HepG2 (cell line): Measurements from ENCODE around the gene NPTXR. TPM values are rescaled to one million over a fixed set of nuclear protein-coding genes. Genes with fewer than 3 reads are reported as not detected.

Source experiments
- ATAC-seq: fragments of 200-7000 bp; cut with Tn5 transposase; 3 replicates; pipeline ENCODE4 v1.9.1; 2020; ENCODE audit warnings: mild to moderate bottlenecking, moderate library complexity
- BruUV-seq: library from RNA; stranded (reverse); fragments of 400-500 nt; replicated peaks from 2 replicates; lab custom pipeline; 2021; lab: Mats Ljungman, UMichigan
- CTCF ChIA-PET: fragments of 300-600 bp; formaldehyde crosslinking; extraction: SDS; loops from one replicate; lab custom pipeline; 2021; ENCODE audit warnings: low total read pairs, inconsistent platforms, low intra/inter-chr PET ratio; lab: Yijun Ruan, JAX
- POLR2A ChIA-PET: fragments of 350-600 bp; sonication (Branson Sonifier 250); formaldehyde crosslinking; loops from one replicate; lab custom pipeline; 2020; ENCODE audit warnings: antibody characterized with exemption, inconsistent platforms; lab: Yijun Ruan, JAX
- DNase-seq: peaks from one replicate; pipeline ENCODE4 v3.0.0-alpha.2; 2015; ENCODE audit warnings: low spot score
- FAIRE-seq: peaks from 3 replicates; lab custom pipeline; 2011; peaks lifted over from hg19 to GRCh38; lab: Jason Lieb, UNC
- H2AFZ ChIP-seq: one replicate; pipeline ENCODE4 v1.6.1; 2011; ENCODE audit warnings: low read length, inconsistent platforms
- H3K27ac ChIP-seq: fragments of 300-600 bp; 3 replicates; pipeline ENCODE4 v1.8.0; 2011; ENCODE audit warnings: mixed run types, mild to moderate bottlenecking, mixed read lengths, low read length, inconsistent platforms; ENCODE audit not compliant: insufficient read depth; ENCODE audit errors: extremely low read length
- H3K27me3 ChIP-seq, 2 experiments: fragments of 200-600 bp in 1 of 2; 2 replicates in 1 of 2; 3 replicates in 1 of 2; pipeline versions ENCODE4 v1.6.0 to v1.8.0; 2011; ENCODE audit warnings: low read length in 2 of 2, mild to moderate bottlenecking in 2 of 2, moderate library complexity in 2 of 2, inconsistent platforms in 1 of 2; ENCODE audit not compliant: insufficient read depth in 2 of 2, control insufficient read depth in 1 of 2
- H3K36me3 ChIP-seq, 2 experiments: fragments of 200-600 bp in 1 of 2; replicated peaks in 1 of 2; 2 replicates in 1 of 2; 3 replicates in 1 of 2; pipeline versions ENCODE4 v1.5.1 to v1.8.0; 2011; ENCODE audit warnings: low read length in 2 of 2, inconsistent platforms in 1 of 2; ENCODE audit not compliant: insufficient read depth in 2 of 2, control insufficient read depth in 1 of 2
- H3K4me1 ChIP-seq: 2 replicates; pipeline ENCODE4 v1.5.1; 2012; ENCODE audit warnings: low read length, inconsistent platforms; ENCODE audit not compliant: insufficient read depth
- H3K4me2 ChIP-seq: 2 replicates; pipeline ENCODE4 v1.6.0; 2011; ENCODE audit warnings: low read depth, low read length, inconsistent platforms
- H3K4me3 ChIP-seq, 3 experiments: fragments of 200-600 bp in 1 of 3; sonication (generic), shearing (Covaris generic) in 1 of 3; replicated peaks in 1 of 3; 2 replicates each; pipeline ENCODE4 v1.5.1; 2011 to 2016; ENCODE audit warnings: low read length in 3 of 3, inconsistent platforms in 2 of 3, low read depth in 2 of 3, mild to moderate bottlenecking in 2 of 3, control low read depth in 1 of 3, mixed read lengths in 1 of 3; ENCODE audit not compliant: insufficient read depth in 1 of 3
- H3K79me2 ChIP-seq: one replicate; pipeline ENCODE4 v1.6.1; 2011; ENCODE audit warnings: low read length, inconsistent platforms; ENCODE audit not compliant: insufficient read depth
- H3K9ac ChIP-seq: 2 replicates; pipeline ENCODE4 v1.6.0; 2011; ENCODE audit warnings: mild to moderate bottlenecking, low read depth, low read length, inconsistent platforms; ENCODE audit not compliant: insufficient read depth
- H3K9me3 ChIP-seq: 2 replicates; pipeline ENCODE4 v1.5.1; 2012; ENCODE audit warnings: mild to moderate bottlenecking, low read length
- H4K20me1 ChIP-seq: 2 replicates; pipeline ENCODE4 v1.6.0; 2011; ENCODE audit warnings: inconsistent platforms, mild to moderate bottlenecking, low read length, moderate library complexity; ENCODE audit not compliant: insufficient read depth
- PHF20 ChIP-seq: sonication (generic); formaldehyde crosslinking; IDR thresholded peaks from 2 replicates; pipeline ENCODE4 v1.5.0; 2020; ENCODE audit warnings: mild to moderate bottlenecking, missing genetic modification reagents
- RBM22 ChIP-seq: fragments of 200-400 bp; formaldehyde crosslinking; optimal IDR thresholded peaks from 2 replicates; pipeline ENCODE3; 2017; ENCODE audit warnings: mild to moderate bottlenecking, low read length, moderate library complexity
- STAG1 ChIP-seq: sonication (generic); formaldehyde crosslinking; IDR thresholded peaks from 2 replicates; pipeline ENCODE4 v1.4.0; 2020; ENCODE audit warnings: missing genetic modification reagents
- TAF15 ChIP-seq: fragments of 200-400 bp; formaldehyde crosslinking; IDR thresholded peaks from one replicate; pipeline ENCODE4 v1.6.1; 2018; ENCODE audit warnings: mild to moderate bottlenecking, low read depth, low read length; ENCODE audit not compliant: poor library complexity, severe bottlenecking
- ZFP36 ChIP-seq: fragments of 150-350 bp; IDR thresholded peaks from 2 replicates; pipeline ENCODE4 v1.6.1; 2018; ENCODE audit warnings: borderline replicate concordance, low read length, low read depth; ENCODE audit not compliant: partially characterized antibody
- ZNF446 ChIP-seq: sonication (generic); formaldehyde crosslinking; IDR thresholded peaks from 2 replicates; pipeline ENCODE4 v1.5.0; 2020; ENCODE audit warnings: mild to moderate bottlenecking, missing genetic modification reagents
- ZNF749 ChIP-seq: sonication (generic); formaldehyde crosslinking; IDR thresholded peaks from 2 replicates; pipeline ENCODE4 v1.8.0; 2022; ENCODE audit warnings: mild to moderate bottlenecking, missing genetic modification reagents, moderate library complexity, borderline replicate concordance
- ZNF790 ChIP-seq: sonication (generic); formaldehyde crosslinking; IDR thresholded peaks from 2 replicates; pipeline ENCODE4 v1.8.0; 2022; ENCODE audit warnings: missing genetic modification reagents, mild to moderate bottlenecking, borderline replicate concordance
- WGBS: methylation state at CpG from one replicate; pipeline ENCODE4 v1.1.6; 2017; ENCODE audit warnings: low lambda C conversion rate; 5-methylcytosine and 5-hydroxymethylcytosine counted together
- in situ Hi-C: cut with HindIII; loops from 2 replicates; pipeline ENCODE4 v1.10.0; 2017; ENCODE audit warnings: low pct_unique_long_range_greater_than_20kb; ENCODE audit not compliant: extremely low pct_ligation_motif_present
- intact Hi-C: fragments of 100-400 bp; cut with micrococcal nuclease; formaldehyde crosslinking; loops from one replicate; pipeline ENCODE4 v1.10.0; 2022; ENCODE audit not compliant: unreplicated experiment
- polyA plus RNA-seq, 8 experiments: library from polyadenylated mRNA; depleted of rRNA in 3 of 8; stranded (reverse) in 7 of 8; unstranded in 1 of 8; fragments of >200 nt; fragmentation: Illumina TruSeq in 4 of 8; extraction: Trizol in 4 of 8; gene quantifications; 2 replicates each; pipeline versions ENCODE4 v1.2.1 to v1.2.3, GENCODE V29; 2011 to 2016; ENCODE audit warnings: low read depth in 4 of 8, missing spikeins in 1 of 8, mixed read lengths in 1 of 8; ENCODE audit not compliant: insufficient read depth in 1 of 8
- total RNA-seq, 5 experiments: library from RNA; depleted of rRNA; stranded (reverse); fragments of >200 nt; fragmentation: Illumina TruSeq; extraction: Trizol; gene quantifications; 2 replicates each; pipeline ENCODE4 v1.2.3, GENCODE V29; 2016; ENCODE audit warnings: low read depth in 1 of 5
- TF ChIP-seq, protein P1 (sequence below): sonication (generic); formaldehyde crosslinking; IDR thresholded peaks from 2 replicates; pipeline ENCODE4 v1.4.0; 2020; ENCODE audit warnings: missing genetic modification reagents
- TF ChIP-seq, protein P2 (sequence below): sonication (generic); formaldehyde crosslinking; IDR thresholded peaks from 2 replicates; pipeline ENCODE4 v1.5.0; 2020; ENCODE audit warnings: missing genetic modification reagents

Gene NPTXR
- total and polyA plus RNA-seq, 2 of the 13 experiments (the other 11 are each of a cell fraction or from before 2014, with no cell fraction given) = 2.6 to 4.8 TPM

DNA sequence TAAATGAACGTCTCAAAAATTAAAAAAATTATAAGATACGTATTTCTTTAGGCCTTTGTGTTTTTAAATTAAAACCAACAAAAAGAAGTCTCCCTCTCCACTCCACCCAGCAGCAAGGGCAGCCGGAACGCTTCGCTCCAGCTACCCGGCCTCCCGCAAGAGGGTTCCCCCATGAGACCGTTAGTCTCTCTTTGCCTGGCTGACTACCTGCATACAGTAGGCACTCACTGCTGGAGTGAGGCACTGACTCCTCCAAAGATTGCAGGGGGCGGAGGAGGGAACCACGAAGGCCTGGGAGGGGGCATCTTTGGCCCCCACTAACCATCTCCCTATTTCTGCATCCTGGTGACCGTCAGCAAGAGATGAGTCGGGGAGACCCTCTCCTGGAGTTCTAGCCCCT is 18.1 kb upstream of the NPTXR start (continued):
- TF ChIP-seq ZNF446 (CRISPR knock-in tag) = no peak

DNA sequence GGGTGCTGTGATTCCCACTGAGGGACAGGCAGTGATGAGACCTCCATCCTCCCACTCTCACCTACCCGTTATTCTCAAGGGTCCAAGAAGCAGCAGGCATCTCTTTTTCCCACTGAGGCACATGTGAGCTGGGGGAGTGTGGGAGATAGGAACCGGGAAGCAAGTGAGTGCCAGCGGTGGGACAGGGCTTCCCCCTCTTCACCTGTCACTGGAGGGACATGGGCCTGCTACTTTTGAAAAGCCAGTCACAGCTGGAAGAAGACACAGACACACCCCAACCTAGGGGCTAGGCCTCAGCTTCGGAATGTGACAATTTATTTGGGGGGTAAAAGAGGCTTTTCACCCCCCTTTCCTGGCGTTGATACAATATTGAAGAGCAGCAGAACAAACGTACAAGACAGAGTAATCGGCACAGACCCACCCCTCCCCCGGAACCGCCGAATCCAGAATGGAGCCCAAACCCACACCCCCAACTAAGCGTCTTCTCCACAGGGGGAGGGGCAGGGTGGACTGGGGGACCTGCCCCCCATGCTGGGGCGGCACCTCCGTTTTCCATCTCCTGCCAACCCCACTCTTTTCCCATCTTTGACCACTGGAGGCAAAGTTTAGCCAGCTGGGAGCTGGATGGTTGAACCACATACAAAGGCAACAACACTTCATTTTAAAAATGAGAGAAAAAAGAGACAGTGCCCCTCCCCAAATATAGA is 17.5 kb upstream of the NPTXR start:
- Histone ChIP-seq H3K27ac (no peak overlapping the region), H3K9me3 (no peaks in the 10 kb centered on the region), H3K36me3 (no peaks in the 10 kb centered on the region), H3K4me1 (peaks cover 58% of the 10 kb centered on the region), H3K27me3 (no peaks in the 10 kb centered on the region), H4K20me1 (no peaks in the 10 kb centered on the region), H3K9ac (no peak overlapping the region), H3K4me2 (no peak overlapping the region), H3K79me2 (no peaks in the 10 kb centered on the region), H2AFZ (no peak overlapping the region), H3K4me3 (no peak overlapping the region)
- in situ Hi-C loops (no loop called here), intact Hi-C loops (no loop called here)
- DNase-seq (no peak), FAIRE-seq (no peak), ATAC-seq (no peak)
- TF ChIP-seq ZFP36 (no peak), TAF15 (no peak), ZNF790 (CRISPR knock-in tag) (no peak), ZNF749 (CRISPR knock-in tag) (no peak), RBM22 (peak; percentile 24), PHF20 (CRISPR knock-in tag) (no peak), STAG1 (no peak)
- TF ChIP-seq, protein P1, sequence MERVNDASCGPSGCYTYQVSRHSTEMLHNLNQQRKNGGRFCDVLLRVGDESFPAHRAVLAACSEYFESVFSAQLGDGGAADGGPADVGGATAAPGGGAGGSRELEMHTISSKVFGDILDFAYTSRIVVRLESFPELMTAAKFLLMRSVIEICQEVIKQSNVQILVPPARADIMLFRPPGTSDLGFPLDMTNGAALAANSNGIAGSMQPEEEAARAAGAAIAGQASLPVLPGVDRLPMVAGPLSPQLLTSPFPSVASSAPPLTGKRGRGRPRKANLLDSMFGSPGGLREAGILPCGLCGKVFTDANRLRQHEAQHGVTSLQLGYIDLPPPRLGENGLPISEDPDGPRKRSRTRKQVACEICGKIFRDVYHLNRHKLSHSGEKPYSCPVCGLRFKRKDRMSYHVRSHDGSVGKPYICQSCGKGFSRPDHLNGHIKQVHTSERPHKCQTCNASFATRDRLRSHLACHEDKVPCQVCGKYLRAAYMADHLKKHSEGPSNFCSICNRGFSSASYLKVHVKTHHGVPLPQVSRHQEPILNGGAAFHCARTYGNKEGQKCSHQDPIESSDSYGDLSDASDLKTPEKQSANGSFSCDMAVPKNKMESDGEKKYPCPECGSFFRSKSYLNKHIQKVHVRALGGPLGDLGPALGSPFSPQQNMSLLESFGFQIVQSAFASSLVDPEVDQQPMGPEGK = peak; percentile 34; the same call in 1 of the 2 replicates
- TF ChIP-seq, protein P2, sequence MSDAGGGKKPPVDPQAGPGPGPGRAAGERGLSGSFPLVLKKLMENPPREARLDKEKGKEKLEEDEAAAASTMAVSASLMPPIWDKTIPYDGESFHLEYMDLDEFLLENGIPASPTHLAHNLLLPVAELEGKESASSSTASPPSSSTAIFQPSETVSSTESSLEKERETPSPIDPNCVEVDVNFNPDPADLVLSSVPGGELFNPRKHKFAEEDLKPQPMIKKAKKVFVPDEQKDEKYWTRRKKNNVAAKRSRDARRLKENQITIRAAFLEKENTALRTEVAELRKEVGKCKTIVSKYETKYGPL (CRISPR knock-in tag) = no peak
- ChIA-PET CTCF (interaction anchor here (1.1 kb wide), 1 partner anchor 93 kb away, joined by 3 read pairs; no protein-coding TSS in a partner anchor), POLR2A (interaction anchor here (2.1 kb wide), 1 partner anchor 17 kb away, joined by 5 read pairs; no protein-coding TSS in a partner anchor)
- no TSS peak for BruUV-seq
- WGBS = 45% methylated on average over 13 of the region's 13 CpGs
